Adipocyte (in vitro differentiated cells): ENCODE data around the gene KLHDC8A.
A peak's percentile ranks its signal among the peaks of the same experiment; 100 is the strongest.
"Not testable (repeated sequence)": the region's sequence is repeated elsewhere in the genome, so short reads cannot be mapped to it uniquely, and the experiment has no call there.

Experiments used
- DNase-seq: peaks from one replicate; pipeline ENCODE4 v3.0.0-alpha.2; 2015; ENCODE audit warnings: low read depth
- H3K27me3 ChIP-seq: replicated peaks from 2 replicates; pipeline ENCODE4 v1.7.0; 2013; ENCODE audit warnings: mild to moderate bottlenecking, low read length, moderate library complexity; ENCODE audit not compliant: control insufficient read depth, insufficient read depth
- H3K36me3 ChIP-seq: 2 replicates; pipeline ENCODE4 v1.7.0; 2013; ENCODE audit warnings: low read length, mild to moderate bottlenecking, moderate library complexity; ENCODE audit not compliant: control insufficient read depth, insufficient read depth, severe bottlenecking
- H3K4me1 ChIP-seq: 2 replicates; pipeline ENCODE4 v1.7.0; 2013; ENCODE audit warnings: mild to moderate bottlenecking, low read length, moderate library complexity; ENCODE audit not compliant: control insufficient read depth, insufficient read depth
- H3K4me3 ChIP-seq: 2 replicates; pipeline ENCODE4 v1.7.0; 2013; ENCODE audit warnings: mild to moderate bottlenecking, low read length, moderate library complexity
- H3K9ac ChIP-seq: 2 replicates; pipeline ENCODE4 v1.7.0; 2013; ENCODE audit warnings: mild to moderate bottlenecking, low read length, moderate library complexity
- H3K9me3 ChIP-seq: 2 replicates; pipeline ENCODE4 v1.7.0; 2013; ENCODE audit warnings: mild to moderate bottlenecking, low read length, moderate library complexity; ENCODE audit not compliant: control insufficient read depth

KLHDC8A gene

DNA sequence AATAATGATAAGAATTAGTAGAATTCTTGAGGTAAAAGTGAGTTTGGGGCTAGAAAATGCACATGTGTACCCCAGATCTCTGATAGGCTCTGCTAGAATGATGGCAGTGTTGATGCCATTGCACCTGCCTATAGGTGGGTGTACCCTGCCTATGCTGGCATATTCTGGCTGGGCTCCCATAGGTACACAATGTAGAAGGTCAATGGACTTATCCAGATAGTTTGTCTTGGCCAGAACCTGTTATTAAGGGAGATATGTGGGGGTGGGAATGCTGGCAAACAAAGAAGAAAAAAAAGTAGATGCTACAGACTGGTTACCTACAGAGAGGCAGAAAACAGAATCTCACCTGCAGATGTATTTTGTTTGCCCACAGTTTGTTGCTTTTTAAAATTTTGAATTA, 14.1 kb upstream of the KLHDC8A start:
- Histone ChIP-seq H3K9ac (no peak overlapping the region), H3K4me1 (peaks cover 30% of the 10 kb centered on the region), H3K27me3 (no peaks in the 10 kb centered on the region), H3K9me3 (no peaks in the 10 kb centered on the region), H3K4me3 (no peak overlapping the region), H3K36me3 (no peaks in the 10 kb centered on the region)
- no peak for DNase-seq

- Histone ChIP-seq H3K4me1 (peaks cover 28% of the 10 kb centered on the region), H3K4me3 (no peak overlapping the region), H3K36me3 (no peaks in the 10 kb centered on the region), H3K27me3 (no peaks in the 10 kb centered on the region), H3K9me3 (no peaks in the 10 kb centered on the region), H3K9ac (no peak overlapping the region)
- no peak for DNase-seq
These were observed 13.0 kb upstream of the KLHDC8A start for GRCh38 chr1:205369701-205370123.

DNA sequence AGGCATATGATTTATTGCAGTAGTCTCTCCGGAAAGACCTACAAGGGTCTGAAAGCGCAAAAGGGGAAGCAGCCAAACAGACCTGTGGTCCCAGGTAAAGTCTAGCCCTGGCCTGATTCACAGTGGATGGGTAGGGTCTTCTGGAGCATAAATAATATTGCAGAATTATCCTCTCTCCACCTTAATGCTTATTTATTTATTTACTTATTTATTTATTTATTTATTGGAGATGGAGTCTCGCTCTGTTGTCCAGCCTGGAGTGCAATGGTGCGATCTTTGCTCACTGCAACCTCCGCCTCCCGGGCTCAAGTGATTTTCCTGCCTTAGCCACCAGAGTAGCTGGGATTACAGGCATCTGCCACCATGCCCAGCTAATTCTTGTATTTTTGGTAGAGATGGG, 11.8 kb upstream of the KLHDC8A start:
- no peaks in the 10 kb centered on the region for H3K27me3 ChIP-seq
- no peaks in the 10 kb centered on the region for H3K36me3 ChIP-seq
- no peak for DNase-seq
- peaks cover 16% of the 10 kb centered on the region for H3K4me1 ChIP-seq
- no peaks in the 10 kb centered on the region for H3K9me3 ChIP-seq
- H3K9ac ChIP-seq = no peak overlapping the region
- H3K4me3 ChIP-seq = no peak overlapping the region

- Histone ChIP-seq H3K36me3 (no peaks in the 10 kb centered on the region), H3K9me3 (no peaks in the 10 kb centered on the region), H3K4me3 (no peak overlapping the region), H3K27me3 (peaks cover 10% of the 10 kb centered on the region), H3K9ac (no peak overlapping the region), H3K4me1 (no peaks in the 10 kb centered on the region)
- no peak for DNase-seq
These were observed 9.3 kb upstream of the KLHDC8A start for GRCh38 chr1:205365945-205366463.

DNA sequence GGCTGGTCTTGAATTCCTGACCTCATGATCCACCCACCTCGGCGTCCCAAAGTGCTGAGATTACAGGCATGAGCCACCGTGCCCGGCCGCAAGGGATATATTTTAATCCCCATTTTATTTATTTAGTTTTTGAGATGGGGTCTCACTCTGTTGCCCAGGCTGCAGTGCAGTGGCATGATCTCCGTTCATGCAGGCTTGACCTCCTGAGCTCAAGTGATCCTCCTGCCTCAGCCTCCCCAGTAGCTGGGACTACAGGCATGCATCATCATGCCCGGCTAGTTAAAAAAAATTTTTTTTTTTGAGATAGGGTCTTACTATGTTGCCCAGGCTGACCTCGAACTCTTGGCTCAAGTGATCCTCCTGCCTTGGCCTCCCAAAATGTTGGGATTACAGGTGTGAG, 8.4 kb upstream of the KLHDC8A start:
- H3K36me3 ChIP-seq, H3K9me3 ChIP-seq, H3K4me1 ChIP-seq, H3K9ac ChIP-seq, DNase-seq, H3K4me3 ChIP-seq: not testable (repeated sequence)
- peaks cover 18% of the 10 kb centered on the region for H3K27me3 ChIP-seq

DNA sequence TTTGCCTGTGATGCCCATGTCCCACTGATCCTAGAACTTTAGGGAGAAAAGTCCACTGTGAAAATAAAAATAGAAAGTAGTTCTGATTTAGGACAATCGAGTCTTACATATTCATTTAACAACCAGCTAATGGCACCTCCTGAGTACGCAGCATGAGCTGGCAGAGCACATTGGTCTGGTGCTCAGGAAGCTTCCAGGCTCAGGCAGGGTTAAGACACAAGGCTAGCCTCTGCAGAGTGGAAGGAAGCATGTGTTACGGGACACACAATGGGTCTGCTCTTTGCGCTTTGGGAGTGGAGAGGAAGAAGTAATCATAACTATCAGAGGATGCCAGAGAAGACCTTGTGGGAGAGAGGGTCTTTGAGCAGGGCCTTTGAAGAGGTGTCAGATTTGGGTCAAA, 4.2 kb upstream of the KLHDC8A start:
- Histone ChIP-seq H3K36me3 (no peaks in the 10 kb centered on the region), H3K9ac (no peak overlapping the region), H3K27me3 (peaks cover 49% of the 10 kb centered on the region), H3K9me3 (no peaks in the 10 kb centered on the region), H3K4me1 (peaks cover 9% of the 10 kb centered on the region), H3K4me3 (no peak overlapping the region)
- no peak for DNase-seq

DNA sequence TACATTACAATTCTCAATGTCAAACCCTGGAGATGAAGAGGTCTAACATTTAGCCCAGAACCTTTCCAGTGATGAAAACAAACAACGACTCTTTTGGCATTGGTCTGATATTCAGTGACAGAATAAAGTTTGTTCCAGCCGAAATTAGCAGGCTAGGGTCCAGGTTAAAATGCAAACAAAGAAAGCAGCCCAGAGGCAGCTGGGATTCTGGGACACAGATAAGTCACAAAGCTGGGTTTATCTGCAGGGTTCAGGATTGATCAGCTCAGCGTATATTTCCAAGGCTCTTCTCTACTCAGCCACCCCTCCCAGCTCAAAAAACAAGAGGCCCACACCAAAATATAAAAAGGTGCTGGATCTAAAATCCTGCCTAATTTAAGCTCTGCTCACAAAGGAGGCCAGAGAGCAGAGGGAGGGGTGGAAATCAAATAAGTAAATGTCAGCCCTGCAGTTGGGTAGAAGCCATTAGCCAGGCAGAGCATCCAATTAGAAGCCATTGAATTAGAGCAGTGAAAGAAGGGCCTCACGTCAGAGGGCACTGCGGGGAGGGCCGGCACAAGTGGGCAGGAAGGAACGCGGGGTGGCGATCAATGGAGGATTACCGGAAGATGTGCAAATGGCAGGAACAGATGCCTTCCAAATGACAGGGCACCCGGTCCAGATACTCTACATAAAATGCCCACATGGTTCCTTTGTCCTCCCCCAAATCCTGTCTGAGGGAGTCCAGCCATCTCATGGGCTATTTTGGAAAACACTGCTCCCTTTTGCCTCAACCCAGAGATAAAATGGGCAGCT, 3.2 kb upstream of the KLHDC8A start:
- peaks cover 9% of the 10 kb centered on the region for H3K4me1 ChIP-seq
- no peak overlapping the region for H3K9ac ChIP-seq
- H3K4me3 ChIP-seq = no peak overlapping the region
- no peaks in the 10 kb centered on the region for H3K9me3 ChIP-seq
- no peak for DNase-seq
- no peaks in the 10 kb centered on the region for H3K36me3 ChIP-seq
- peaks cover 49% of the 10 kb centered on the region for H3K27me3 ChIP-seq

- Histone ChIP-seq H3K9ac (no peak overlapping the region), H3K9me3 (no peaks in the 10 kb centered on the region), H3K27me3 (peaks cover 49% of the 10 kb centered on the region), H3K4me3 (no peak overlapping the region), H3K36me3 (no peaks in the 10 kb centered on the region), H3K4me1 (peaks cover 9% of the 10 kb centered on the region)
- no peak for DNase-seq
These were observed 1.9 kb upstream of the KLHDC8A start for GRCh38 chr1:205358579-205358978.

- Histone ChIP-seq H3K9ac (no peak overlapping the region), H3K4me3 (no peak overlapping the region), H3K4me1 (peaks cover 9% of the 10 kb centered on the region), H3K9me3 (no peaks in the 10 kb centered on the region), H3K27me3 (peaks cover 46% of the 10 kb centered on the region), H3K36me3 (no peaks in the 10 kb centered on the region)
- DNase-seq = no peak
These were observed 845 bp upstream of the KLHDC8A start for GRCh38 chr1:205357567-205357966.

- H3K27me3 ChIP-seq = peaks cover 41% of the 10 kb centered on the region
- no peak overlapping the region for H3K4me3 ChIP-seq
- no peak for DNase-seq
- no peaks in the 10 kb centered on the region for H3K36me3 ChIP-seq
- no peak overlapping the region for H3K9ac ChIP-seq
- H3K9me3 ChIP-seq = no peaks in the 10 kb centered on the region
- H3K4me1 ChIP-seq = peaks cover 9% of the 10 kb centered on the region
These were observed 1.7 kb downstream of the KLHDC8A start for GRCh38 chr1:205355075-205355453.

GRCh38 chr1:205354259-205355074, 2.3 kb downstream of the KLHDC8A start:
- Histone ChIP-seq H3K9ac (no peak overlapping the region), H3K36me3 (no peaks in the 10 kb centered on the region), H3K27me3 (peaks cover 39% of the 10 kb centered on the region), H3K4me1 (peaks cover 9% of the 10 kb centered on the region), H3K4me3 (no peak overlapping the region), H3K9me3 (no peaks in the 10 kb centered on the region)
- DNase-seq = peak; percentile 89
